Astrocyte (in vitro differentiated cells and primary cell): ENCODE data around the gene RPS6KA2.

Experiments
- CTCF ChIP-seq: IDR thresholded peaks from 2 replicates; pipeline ENCODE4 v1.5.1; 2011; ENCODE audit warnings: low read depth, mild to moderate bottlenecking, inconsistent platforms, low read length, moderate library complexity; ENCODE audit not compliant: insufficient read depth
- EZH2 ChIP-seq: IDR thresholded peaks from 2 replicates; pipeline ENCODE4 v1.6.1; 2012; ENCODE audit warnings: mild to moderate bottlenecking, low read length, inconsistent platforms; ENCODE audit not compliant: insufficient read depth

GRCh38 chr6:166365221-166365620, 261.8 kb downstream of the RPS6KA2 start:
- TF ChIP-seq CTCF (no peak), EZH2 (no peak)
